Stimulated activated CD4-positive, alpha-beta T cell treated with anti-CD3 and anti-CD28 coated beads, Interleukin-4, amount 100 ng/mL, for 4 hours (primary cell): Measurements from ENCODE around the gene PRDM16.

Experiments used
- DNase-seq, 2 experiments: peaks; one replicate each; pipeline ENCODE4 v3.0.0-alpha.2; 2020

PRDM16 gene

GRCh38 chr1:3330771-3331245 lies 261.8 kb downstream of the PRDM16 start:
- no peak for DNase-seq

DNA sequence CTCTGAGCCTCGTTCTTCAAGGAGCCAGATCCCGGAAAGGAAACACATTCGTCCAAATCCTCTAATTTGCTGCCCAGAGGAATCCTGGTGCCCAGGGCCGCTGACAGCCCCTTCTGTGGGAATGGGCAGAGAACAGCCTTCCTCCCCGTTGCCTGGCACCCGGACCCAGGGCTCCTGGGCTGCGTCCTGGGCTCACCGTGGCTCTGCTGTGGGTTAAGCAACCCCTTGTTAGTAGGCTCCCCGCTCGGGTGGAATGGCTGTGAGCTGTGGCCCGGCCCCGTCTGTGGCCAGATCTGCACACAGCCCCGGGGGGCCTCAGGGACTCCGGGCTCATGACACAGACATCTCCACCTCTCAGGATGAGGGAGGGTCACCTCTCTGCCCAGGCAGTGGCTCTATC lies 262.6 kb downstream of the PRDM16 start:
- no peak for DNase-seq

DNA sequence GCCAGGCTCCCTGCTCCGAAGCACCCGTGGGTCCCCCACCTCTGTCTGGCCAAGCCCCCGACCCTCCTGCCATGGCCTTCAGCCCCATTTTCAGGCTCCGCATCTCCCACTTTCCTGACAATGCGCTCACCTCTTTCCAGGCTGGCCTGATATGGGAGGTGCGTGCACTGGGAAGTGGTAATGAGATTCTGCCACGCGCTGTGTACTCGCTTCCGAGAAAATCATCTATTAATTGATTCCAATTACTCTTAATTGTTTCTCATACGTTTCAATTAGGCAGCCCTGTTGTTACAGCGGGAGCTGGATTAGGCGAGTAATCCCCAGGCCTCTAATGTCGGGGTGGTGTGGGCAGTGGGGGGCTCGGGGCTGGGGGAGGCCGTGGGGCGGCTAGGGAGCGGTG lies 263.0 kb downstream of the PRDM16 start:
- DNase-seq, result no peak

- no peak for DNase-seq
Observed at GRCh38 chr1:3332662-3333061, 263.7 kb downstream of the PRDM16 start.

GRCh38 chr1:3333903-3334302 lies 264.9 kb downstream of the PRDM16 start:
- DNase-seq, result no peak

- no peak for DNase-seq
Observed at GRCh38 chr1:3334366-3334765, 265.4 kb downstream of the PRDM16 start.

- no peak for DNase-seq
Observed at GRCh38 chr1:3335754-3336640, 267.0 kb downstream of the PRDM16 start.

- no peak for DNase-seq
Observed at GRCh38 chr1:3336641-3337630, 267.9 kb downstream of the PRDM16 start.

DNA sequence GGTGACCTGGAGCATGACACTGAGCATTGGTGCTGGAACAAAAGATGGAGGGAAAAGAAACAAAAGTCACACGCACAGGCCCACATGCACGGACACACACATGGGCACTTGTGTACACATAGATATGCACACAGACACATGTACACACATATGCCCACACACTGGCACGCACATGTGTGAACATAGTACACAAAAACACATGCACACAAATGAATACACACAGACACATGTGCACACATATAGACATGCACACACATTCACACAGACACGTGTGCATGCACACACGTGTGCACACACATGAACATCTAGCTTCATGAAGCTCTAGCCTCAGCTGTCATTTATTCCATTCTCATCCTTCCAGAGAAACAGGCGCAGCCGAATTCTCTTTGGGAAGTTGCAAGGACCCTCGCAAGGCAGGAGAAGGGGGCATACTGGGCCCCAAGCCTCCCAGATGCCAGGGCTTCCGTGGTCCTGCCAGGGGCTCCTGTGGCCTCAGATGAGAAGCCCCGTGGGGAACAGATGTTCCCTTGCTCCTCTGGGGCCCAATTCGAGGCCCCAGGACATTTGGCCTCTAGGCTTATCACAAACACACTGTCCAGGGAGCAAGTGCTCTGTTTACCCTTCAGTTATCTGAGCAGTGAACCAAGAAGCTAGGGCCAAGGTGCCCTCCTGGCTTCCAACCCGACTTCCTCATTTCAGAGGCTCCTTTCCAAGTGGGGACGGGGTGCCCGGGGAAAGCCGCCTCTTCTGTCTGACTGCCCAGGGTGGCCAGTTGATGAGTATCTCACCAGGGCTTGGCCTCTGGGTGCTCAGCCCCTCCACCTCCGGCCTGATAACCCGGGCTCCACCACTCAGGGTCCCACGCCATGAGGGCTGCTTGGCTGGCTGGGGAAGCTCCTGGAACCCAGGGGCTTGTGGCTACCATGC lies 269.1 kb downstream of the PRDM16 start:
- no peak for DNase-seq

DNA sequence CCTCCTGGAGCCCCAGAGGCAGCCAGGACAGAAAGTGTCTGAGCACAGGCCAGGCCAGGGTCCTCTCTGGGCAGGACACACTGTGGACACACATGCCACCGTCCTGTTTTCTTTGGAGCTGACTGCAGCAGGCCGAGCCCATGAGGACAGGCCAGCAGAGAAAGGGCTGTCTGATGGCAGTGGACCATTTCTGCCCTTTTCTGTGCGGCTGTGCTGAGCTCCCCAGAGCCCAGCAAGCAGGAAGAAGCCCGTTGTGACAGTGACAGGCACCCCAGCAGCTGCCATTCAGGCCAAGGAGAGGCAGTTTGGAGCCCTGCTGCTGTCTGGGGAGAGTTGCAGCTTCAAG lies 269.7 kb downstream of the PRDM16 start:
- DNase-seq, result no peak

GRCh38 chr1:3339856-3340255 lies 270.9 kb downstream of the PRDM16 start:
- DNase-seq, result no peak

- no peak for DNase-seq
Observed at GRCh38 chr1:3340548-3341235, 271.7 kb downstream of the PRDM16 start.

GRCh38 chr1:3341236-3341994 lies 272.4 kb downstream of the PRDM16 start:
- no peak for DNase-seq

GRCh38 chr1:3342960-3343359 lies 274.0 kb downstream of the PRDM16 start:
- no peak for DNase-seq

- no peak for DNase-seq
Observed at GRCh38 chr1:3344395-3344794, 275.4 kb downstream of the PRDM16 start.

- no peak for DNase-seq
Observed at GRCh38 chr1:3345792-3346191, 276.8 kb downstream of the PRDM16 start.

DNA sequence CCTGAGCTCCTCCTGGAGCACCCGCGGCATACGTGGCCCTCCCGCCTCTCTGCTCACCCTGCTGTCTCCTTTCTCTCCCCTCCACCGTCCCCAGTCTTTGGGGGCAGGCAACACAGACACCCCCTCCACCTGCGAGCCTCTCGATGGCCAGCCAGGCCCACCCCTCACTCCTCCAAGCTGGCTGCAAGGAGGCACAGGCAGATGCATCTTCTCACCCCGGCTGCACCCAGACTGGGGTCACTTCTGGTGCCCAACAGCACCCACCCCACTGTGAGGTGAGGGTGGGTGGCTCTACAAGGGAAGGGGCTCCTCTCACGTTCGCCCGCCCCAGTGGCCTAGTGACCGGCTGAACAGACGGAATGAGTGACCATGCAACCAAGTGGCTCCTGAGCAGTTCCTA lies 277.5 kb downstream of the PRDM16 start:
- DNase-seq, result no peak

- no peak for DNase-seq
Observed at GRCh38 chr1:3347257-3348020, 278.4 kb downstream of the PRDM16 start.

GRCh38 chr1:3348196-3348865 lies 279.3 kb downstream of the PRDM16 start:
- DNase-seq, result no peak
